IPS-11a (cell line): ENCODE measurements around the gene CIPC.

Experiments used
- H3K4me3 ChIP-seq: one replicate; pipeline ENCODE4 v1.5.1; 2013; ENCODE audit warnings: low read depth, low read length, control low read depth

Gene CIPC

DNA sequence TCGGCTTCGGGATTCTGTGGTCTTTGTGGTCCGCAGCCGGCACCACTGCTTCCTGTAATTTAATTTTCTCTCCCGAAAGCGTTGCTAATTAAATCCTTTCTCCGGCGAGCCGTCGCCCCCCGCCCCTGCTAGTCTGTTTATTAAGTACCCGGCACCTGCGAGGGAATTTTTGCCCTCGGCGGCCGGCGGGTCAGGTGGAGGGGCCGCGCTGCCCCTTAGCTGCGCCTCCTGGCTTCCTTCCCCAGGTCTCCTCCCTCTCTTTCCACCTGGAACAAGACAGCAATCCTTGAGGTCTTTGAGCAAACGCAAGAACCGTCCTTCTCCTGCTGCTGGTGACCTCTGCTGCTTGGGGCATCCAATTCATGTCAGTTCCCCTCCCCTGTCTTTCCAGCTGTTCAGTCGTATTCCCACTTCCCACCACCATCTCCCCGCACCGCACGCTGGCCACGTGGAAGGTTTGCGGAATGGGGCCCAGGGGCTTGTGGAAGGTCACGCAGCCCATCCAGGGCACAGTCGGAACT lies 27.3 kb downstream of the CIPC start:
- H3K4me3 ChIP-seq: peak overlapping the region; percentile 66

- no peak overlapping the region for H3K4me3 ChIP-seq
These were observed 27.8 kb downstream of the CIPC start for GRCh38 chr14:77125823-77126325.

DNA sequence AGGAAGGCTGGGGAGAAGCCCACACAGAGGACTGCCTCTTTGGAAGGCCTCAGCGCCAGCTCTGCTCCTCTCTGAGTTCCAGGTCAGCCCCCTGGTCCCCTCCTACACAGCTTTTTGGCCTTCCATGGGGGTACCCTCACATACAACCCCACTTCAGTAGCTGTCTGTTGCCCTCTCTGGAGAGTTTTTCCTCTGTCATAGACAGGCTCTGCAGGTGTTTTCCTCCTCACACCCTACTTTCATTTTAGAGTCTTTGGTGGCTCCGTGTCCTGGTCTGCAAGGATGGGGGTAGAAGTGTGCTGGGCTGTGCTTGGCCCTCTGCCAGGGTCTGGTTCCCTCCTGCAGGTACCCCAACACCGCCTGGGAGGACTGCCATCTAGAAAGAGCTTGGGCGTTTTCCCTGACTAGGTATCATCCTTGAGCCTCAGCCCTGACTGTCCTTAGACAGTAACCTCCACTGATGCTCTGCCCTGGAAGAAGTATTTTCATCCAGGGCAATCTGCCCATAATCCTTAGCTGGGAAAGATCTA lies 28.5 kb downstream of the CIPC start:
- no peak overlapping the region for H3K4me3 ChIP-seq

GRCh38 chr14:77128414-77128891 lies 30.4 kb downstream of the CIPC start:
- H3K4me3 ChIP-seq: no peak overlapping the region

- no peak overlapping the region for H3K4me3 ChIP-seq
These were observed 32.3 kb downstream of the CIPC start for GRCh38 chr14:77130386-77130785.

- H3K4me3 ChIP-seq: no peak overlapping the region
These were observed 33.1 kb downstream of the CIPC start for GRCh38 chr14:77131206-77131605.

- H3K4me3 ChIP-seq: no peak overlapping the region
These were observed 33.9 kb downstream of the CIPC start for GRCh38 chr14:77131871-77132486.

DNA sequence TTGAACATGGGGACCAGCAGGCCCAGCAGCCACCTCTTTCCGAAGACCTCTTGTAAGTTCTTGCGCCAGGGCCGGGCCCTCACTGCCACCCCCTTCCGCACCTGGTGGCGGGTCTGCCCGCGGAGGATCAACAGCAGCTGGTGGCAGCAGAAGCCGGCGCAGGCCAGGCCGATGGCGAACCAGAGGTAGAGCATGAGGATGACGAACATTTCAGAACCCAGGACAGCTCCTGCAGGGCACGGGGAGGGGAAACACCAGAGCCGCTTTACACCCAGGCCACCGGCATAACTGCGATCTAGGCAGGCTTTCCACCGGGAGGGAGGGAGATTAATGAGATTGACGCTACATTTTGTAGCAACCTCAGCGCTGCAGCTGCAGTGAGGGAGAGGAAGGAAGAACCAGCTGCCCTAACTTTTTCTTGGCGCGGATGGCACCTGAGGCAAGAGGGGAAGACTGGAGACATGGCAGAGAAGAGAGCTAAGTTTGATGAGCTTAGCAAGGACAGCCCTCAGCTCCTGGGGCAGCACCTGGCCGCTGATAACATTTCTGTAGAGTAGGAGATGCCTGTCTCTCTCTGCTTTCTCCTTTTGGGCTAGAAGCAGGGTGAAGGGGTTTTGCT lies 35.8 kb downstream of the CIPC start:
- no peak overlapping the region for H3K4me3 ChIP-seq

DNA sequence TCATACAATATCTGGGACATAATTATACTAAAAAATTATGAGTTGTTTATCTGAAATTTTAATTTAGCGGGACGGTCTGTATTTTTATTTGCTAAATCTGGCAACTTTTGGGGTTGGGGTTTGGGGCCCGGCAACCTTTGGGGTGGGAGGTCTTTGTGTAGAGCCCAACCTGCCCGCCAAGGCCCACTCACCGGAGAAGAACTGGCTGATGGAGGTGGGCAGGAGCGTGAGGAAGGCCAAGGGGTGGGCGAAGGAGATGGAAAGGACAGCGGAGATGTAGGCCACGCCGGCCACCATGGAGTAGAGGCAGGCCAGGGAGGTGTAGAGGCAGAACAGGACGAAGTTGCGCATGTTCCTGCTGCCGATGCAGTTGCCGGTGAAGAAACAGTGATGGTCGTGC lies 41.0 kb downstream of the CIPC start:
- no peak overlapping the region for H3K4me3 ChIP-seq

- peak overlapping the region; percentile 78 for H3K4me3 ChIP-seq
These were observed 41.7 kb downstream of the CIPC start for GRCh38 chr14:77139540-77140358.

DNA sequence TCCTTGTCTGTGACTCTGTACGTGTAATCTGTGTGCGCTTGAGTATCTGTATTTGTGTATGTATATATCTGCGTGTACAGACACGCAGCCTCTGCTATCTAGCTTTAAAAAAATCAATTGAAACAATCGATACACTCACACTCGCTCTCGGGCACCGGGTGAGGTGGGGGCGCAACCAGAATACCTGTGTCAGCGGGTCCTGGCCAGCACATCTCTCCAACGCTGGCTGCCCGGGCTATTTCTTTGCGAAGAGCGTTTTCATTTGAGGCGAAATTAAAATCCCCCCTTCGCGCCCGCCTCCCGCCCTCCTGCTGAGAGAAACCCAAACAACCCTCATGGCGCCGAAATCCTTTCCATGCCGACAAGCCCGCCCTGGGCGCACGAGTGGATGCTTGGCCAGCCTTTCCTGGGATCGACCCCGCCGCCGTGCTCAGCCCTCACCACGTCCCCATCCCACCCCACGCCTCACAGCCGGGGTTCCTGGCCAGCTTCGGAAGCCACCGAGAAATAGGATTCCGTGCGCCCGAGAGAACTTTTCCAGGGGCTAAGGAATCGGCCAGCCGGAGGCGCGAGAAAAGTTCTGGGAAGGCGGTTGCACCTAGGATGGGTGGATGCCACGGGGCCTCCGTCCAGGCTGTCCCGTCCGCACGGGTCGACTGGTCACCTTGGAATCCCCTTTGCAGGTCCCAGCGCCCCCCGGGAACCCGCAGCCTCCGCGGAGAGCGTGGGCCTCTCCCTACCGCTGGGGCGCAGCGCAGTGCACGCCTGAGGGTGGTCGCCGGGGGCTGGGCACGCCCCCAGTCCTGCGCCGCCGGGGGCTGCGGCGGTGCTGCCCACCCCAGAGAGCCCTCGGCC lies 42.5 kb downstream of the CIPC start:
- peak overlapping the region; percentile 78 for H3K4me3 ChIP-seq

- H3K4me3 ChIP-seq: peak within 1 kb of the TSS; percentile 78
These were observed 43.4 kb downstream of the CIPC start, which contains the start of gene ZDHHC22 for GRCh38 chr14:77141214-77142004. TSS of gene ZDHHC22 (minus strand) at chr14:77141791. CDS start at chr14:77139738, 2,053 bp downstream.

- peak overlapping the region; percentile 78 for H3K4me3 ChIP-seq
These were observed 44.1 kb downstream of the CIPC start for GRCh38 chr14:77142005-77142800.

GRCh38 chr14:77143071-77143470 lies 45.0 kb downstream of the CIPC start:
- no peak overlapping the region for H3K4me3 ChIP-seq

GRCh38 chr14:77144412-77145115 lies 46.5 kb downstream of the CIPC start:
- no peak overlapping the region for H3K4me3 ChIP-seq

DNA sequence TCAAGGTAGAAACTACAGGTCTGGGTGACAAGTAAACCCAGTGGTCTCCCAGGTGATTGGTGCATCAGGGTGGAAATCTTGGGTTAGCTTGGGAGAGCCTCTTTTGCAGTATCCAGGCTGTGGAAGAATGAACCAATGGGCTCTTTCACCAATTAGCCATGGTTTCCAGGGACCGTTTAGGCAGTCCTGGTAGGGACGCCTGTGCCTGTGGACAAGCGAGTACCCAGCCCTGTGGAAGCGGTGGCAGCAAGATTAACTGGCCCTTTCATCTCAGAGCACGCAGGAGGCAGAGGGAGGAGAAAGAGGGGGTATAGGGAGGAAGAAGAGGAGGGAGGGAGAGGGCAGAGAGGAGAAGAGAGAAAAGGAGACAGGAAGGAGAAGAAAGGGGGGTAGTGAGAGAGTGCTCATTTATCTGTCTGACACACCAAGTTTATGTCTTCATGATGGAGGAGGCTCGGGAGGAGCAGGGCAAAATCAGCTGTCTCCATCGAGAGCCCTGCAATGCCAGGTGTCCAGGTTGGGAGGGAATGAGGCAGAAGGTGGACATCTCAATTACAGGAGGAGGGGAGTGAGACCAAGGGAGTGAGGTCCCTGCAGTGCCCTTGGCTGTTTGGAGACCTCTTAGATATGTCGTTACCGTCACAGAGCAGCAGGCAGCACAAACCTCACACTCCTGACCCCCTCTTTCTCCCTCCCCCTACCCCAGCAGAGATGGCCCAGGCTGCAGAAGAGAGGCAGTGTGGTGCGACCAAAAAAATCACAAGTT lies 48.1 kb downstream of the CIPC start:
- no peak overlapping the region for H3K4me3 ChIP-seq

DNA sequence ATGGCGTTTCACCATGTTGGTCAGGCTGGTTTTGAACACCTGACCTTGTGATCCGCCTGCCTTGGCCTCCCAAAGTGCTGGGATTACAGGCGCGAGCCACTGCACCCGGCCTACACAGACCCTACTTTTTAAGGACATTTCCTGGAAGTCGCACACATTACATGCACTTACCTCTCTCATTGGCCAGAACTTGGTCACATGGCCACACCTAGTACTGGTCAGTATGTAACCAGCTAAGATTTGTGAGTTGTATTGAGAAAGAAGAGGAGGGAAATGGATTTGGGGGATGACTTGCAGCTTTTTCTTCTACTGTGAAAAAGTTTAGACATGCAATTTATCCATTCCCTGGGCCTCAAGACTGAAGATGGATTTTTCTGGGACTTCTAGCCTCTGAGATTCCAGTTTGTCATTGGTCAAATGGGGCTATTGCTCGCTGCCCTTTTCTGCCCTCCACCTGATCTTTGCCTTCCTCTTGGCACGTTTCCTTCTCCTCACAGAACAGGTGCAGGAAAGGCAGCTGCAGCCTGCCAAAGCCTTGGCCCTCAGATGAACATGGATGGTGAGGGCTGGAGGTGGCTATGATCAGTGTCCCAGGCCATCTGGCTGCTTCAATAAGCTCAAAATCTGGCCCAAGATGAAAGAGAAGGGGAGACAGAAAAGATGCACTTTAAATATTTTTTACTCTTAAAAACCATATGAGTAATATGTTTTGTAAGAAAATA lies 50.6 kb downstream of the CIPC start:
- H3K4me3 ChIP-seq: no peak overlapping the region
